ENCODE data around the gene ARID1A.

DNA sequence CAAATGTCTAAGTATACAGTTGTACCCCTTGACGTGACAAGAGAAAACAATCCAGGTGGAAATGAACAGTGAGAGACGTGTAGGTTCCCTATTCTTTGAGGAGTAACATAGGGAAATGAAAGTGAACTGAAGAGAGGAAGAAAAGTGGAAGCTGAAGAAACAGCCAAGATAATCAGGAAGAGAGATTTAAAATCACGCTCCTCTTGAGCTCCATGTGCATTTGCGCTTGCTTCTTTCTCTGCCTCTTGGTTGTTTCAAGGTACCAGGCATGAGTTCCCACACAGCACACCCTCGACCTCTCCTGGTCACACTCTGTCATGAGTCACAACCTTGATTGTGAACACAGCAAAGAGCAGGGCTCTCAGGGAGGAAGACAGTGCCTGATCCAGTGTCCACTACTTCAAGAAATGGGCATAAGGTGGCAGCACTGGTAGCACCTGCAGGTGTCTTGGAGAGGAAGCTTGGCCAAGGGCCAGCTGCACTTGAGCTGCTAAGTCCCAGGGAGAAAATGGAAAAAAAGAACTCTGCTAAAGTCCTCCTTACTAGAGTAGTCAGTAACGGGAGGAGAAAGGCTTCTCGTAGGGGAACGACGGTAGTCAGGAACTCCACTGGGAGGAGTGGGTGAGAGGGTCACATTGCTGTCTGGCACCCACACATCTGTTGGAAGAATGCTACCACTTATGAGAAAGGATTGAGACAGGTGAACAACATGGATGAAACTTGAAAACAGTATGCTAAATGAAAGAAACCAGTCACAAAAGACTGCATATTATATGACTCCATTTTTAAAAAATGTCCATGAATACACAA, 18.3 kb upstream of the ARID1A start:
- TF ChIP-seq NPAS2 (CRISPR knock-in tag; IDR thresholded peaks at IDR 0.05; ENCODE audit: borderline replicate concordance) = no peak
- TF ChIP-seq, protein P1, sequence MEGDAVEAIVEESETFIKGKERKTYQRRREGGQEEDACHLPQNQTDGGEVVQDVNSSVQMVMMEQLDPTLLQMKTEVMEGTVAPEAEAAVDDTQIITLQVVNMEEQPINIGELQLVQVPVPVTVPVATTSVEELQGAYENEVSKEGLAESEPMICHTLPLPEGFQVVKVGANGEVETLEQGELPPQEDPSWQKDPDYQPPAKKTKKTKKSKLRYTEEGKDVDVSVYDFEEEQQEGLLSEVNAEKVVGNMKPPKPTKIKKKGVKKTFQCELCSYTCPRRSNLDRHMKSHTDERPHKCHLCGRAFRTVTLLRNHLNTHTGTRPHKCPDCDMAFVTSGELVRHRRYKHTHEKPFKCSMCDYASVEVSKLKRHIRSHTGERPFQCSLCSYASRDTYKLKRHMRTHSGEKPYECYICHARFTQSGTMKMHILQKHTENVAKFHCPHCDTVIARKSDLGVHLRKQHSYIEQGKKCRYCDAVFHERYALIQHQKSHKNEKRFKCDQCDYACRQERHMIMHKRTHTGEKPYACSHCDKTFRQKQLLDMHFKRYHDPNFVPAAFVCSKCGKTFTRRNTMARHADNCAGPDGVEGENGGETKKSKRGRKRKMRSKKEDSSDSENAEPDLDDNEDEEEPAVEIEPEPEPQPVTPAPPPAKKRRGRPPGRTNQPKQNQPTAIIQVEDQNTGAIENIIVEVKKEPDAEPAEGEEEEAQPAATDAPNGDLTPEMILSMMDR (IDR thresholded peaks at IDR 0.05) = peak; percentile 75
- no peak for TF ChIP-seq RNF2 (IDR thresholded peaks at IDR 0.05; ENCODE audit: borderline replicate concordance, low read depth)
- TF ChIP-seq RFX5 (IDR thresholded peaks at IDR 0.05) = no peak
- TF ChIP-seq, protein P2, sequence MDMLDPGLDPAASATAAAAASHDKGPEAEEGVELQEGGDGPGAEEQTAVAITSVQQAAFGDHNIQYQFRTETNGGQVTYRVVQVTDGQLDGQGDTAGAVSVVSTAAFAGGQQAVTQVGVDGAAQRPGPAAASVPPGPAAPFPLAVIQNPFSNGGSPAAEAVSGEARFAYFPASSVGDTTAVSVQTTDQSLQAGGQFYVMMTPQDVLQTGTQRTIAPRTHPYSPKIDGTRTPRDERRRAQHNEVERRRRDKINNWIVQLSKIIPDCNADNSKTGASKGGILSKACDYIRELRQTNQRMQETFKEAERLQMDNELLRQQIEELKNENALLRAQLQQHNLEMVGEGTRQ (IDR thresholded peaks at IDR 0.05) = no peak
- TF ChIP-seq EHMT2 (IDR thresholded peaks at IDR 0.05; ENCODE audit: low read depth) = no peak
- TF ChIP-seq BHLHE40 (IDR thresholded peaks at IDR 0.05; ENCODE audit: low read depth, low read length) = no peak
- TF ChIP-seq HDAC2 (IDR thresholded peaks at IDR 0.05) = no peak
- TF ChIP-seq NR3C1 (IDR thresholded peaks at IDR 0.05) = no peak
- TF ChIP-seq, protein P3, sequence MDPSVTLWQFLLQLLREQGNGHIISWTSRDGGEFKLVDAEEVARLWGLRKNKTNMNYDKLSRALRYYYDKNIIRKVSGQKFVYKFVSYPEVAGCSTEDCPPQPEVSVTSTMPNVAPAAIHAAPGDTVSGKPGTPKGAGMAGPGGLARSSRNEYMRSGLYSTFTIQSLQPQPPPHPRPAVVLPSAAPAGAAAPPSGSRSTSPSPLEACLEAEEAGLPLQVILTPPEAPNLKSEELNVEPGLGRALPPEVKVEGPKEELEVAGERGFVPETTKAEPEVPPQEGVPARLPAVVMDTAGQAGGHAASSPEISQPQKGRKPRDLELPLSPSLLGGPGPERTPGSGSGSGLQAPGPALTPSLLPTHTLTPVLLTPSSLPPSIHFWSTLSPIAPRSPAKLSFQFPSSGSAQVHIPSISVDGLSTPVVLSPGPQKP (IDR thresholded peaks at IDR 0.05; ENCODE audit: low read depth, low read length) = no peak
